SHP77 treated with DMSO at 0.1 percent for 48 hours (cell line): ENCODE results near the gene ESYT1.

ENCODE experiments used
- DNase-seq: peaks from one replicate; lab custom pipeline; 2025; lab: John Stamatoyannopoulos, UW

ESYT1 gene

GRCh38 chr12:56129206-56129941 lies 1.3 kb downstream of the ESYT1 start:
- DNase-seq, result peak; percentile 31

GRCh38 chr12:56129942-56130495 lies 2.0 kb downstream of the ESYT1 start:
- no peak for DNase-seq

DNA sequence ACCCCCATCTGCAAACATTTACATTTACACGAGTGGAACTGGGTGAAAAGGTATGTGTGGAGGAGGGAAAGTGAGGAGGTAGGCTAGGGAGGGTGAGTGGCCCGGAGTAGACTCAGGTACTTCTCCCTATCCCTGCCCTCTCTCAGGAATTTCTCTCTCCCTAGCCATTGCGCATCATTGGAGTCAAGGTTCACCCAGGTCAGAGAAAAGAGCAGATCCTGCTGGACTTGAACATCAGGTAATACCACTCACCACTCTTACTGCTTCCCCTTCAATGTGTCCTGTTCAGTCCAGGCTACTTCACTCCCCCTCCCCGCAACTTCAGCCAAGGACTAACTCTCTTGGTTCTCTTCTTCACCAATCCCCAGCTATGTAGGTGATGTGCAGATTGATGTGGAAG lies 2.8 kb downstream of the ESYT1 start:
- DNase-seq, result no peak

DNA sequence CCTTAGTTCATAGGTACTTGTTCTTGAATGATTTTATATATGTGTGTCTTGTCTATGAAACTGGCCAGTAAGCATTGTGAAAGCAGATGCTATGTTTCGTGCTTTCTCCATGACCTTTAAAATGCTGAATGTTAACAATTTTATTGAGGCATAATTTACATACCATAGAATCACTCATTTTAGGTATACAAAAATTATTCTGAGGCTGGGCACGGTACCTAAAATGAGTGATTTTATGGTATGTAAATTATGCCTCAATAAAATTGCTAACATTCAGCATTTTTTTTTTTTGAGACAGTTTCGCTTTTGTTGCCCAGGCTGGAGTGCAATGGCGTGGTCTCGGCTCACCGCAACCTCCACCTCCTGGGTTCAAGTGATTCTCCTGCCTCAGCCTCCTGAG lies 6.8 kb downstream of the ESYT1 start:
- no peak for DNase-seq

DNA sequence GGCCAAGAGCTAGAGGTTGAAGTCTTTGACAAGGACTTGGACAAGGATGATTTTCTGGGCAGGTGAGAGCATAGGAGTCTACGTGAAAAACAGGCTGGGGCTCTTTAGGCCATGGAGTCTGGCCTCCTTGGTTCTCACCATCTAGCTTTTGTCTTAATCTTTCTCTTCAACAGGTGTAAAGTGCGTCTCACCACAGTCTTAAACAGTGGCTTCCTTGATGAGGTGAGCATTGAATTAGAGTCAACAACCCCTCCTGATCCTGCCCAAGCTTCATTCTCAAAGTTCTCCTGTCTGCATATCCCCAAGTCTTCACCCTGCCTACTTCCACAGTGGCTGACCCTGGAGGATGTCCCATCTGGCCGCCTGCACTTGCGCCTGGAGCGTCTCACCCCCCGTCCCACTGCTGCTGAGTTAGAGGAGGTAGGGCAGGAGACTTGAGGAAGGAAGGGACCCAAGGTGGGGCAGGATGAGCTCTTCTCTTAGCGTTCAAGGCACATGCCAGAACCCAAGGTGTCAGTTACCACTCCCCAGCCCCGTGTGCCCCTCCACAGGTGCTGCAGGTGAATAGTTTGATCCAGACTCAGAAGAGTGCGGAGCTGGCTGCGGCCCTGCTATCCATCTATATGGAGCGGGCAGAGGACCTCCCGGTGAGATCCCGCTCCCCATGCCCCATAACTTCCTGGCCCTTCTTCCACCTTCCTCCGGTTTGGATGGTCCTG lies 9.9 kb downstream of the ESYT1 start:
- DNase-seq, result no peak

- no peak for DNase-seq
Observed at GRCh38 chr12:56141946-56142784, 14.1 kb downstream of the ESYT1 start.

DNA sequence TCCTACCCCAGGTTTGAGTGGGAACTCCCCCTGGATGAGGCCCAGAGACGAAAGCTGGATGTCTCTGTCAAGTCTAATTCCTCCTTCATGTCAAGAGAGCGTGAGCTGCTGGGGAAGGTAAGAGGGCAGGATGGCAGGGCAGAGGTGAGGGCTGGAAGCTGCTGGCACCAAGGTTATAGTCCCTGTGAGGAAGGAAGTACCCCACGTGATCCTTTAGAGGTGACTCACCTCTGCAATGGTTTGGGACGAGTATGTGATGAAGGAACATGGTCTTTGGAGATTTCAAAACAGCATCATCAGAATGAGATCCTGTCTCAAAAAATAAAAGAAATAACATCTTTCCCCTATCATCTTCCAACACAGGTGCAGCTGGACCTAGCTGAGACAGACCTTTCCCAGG lies 15.2 kb downstream of the ESYT1 start:
- no peak for DNase-seq

DNA sequence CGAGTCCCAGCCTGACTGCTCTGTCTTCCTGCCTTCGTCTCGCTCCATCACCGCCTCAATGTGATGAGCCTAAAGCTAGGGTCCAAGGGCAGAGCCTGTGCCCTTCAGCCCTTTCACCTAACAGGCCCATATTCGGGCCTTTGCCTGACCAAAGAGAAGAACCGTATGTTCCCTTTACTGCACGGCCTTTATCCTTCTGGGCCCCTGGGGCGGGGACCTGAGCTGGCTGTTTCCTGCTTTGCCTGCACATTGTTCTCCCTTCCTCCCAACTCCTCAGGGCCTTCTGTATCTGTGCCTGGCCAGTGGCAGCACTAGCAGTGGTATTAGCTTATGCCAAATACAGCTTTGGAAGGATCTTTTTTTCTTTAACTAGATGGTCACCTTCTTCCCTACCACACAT lies 15.8 kb downstream of the ESYT1 start:
- DNase-seq, result no peak

- DNase-seq, result no peak
Observed at GRCh38 chr12:56145217-56145616, 17.1 kb downstream of the ESYT1 start.

GRCh38 chr12:56146492-56147460 lies 18.7 kb downstream of the ESYT1 start:
- no peak for DNase-seq

- no peak for DNase-seq
Observed at GRCh38 chr12:56150563-56150962, 22.5 kb downstream of the ESYT1 start.

GRCh38 chr12:56151672-56152131 lies 23.6 kb downstream of the ESYT1 start:
- peak; percentile 64 for DNase-seq

- DNase-seq, result peak; percentile 78
Observed at GRCh38 chr12:56152132-56152755, 24.2 kb downstream of the ESYT1 start, which contains the start of gene MYL6B. Gene MYL6B (plus strand): TSS chr12:56152587. CDS start chr12:56153919, 1,332 bp downstream.

- DNase-seq, result no peak
Observed at GRCh38 chr12:56152756-56153677, 24.9 kb downstream of the ESYT1 start.

- DNase-seq, result no peak
Observed at GRCh38 chr12:56153678-56154065, 25.6 kb downstream of the ESYT1 start.

DNA sequence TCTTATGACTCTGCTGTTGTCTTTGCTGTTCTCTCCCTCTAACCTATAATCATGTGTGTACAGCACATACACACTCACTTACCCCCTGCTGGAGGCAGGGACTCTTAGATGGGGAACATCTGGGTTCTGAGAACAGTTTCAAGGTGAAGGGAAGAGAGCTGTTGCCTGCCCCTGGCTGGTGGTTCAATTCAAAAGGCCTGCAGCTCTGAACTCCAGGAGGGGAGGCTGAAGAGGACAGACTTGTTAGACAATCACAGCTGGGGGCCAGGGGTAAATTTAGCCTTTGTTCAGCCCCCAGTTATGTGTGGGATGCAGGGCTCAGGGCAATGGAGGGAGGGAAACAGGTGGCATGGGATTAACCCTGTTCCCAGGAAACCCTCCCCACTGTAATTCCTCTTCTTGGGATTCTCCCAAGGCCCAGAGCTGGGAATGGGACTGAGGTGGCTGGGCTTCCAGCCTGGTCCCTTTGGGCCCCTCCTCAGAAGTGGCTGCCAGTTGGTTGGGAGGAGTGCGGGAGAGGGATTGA lies 26.2 kb downstream of the ESYT1 start:
- no peak for DNase-seq

- DNase-seq, result no peak
Observed at GRCh38 chr12:56154818-56155217, 26.8 kb downstream of the ESYT1 start.

DNA sequence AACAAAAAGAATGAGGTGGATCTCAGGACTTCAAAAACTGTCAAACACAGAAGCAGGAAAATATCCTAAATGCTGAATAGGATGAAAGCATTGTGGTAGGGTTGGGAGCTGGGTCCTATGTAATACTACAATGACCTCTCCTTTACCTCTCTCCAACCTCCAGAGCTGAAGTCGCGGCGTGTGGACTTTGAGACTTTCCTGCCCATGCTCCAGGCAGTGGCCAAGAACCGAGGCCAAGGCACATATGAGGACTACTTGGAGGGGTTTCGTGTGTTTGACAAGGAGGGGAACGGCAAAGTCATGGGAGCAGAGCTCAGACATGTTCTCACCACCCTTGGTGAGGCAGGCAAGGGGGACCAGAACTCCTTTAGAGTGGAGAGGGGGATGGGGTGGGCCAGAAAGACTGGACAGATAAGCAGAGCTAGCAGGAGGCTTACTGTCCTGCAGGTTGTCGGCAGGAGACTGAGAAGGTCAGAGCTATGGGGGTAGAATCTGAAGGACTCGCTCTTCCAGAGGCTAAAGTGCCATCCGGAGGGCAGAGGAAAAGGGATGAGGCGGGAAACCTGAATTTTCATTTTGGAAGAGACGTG lies 27.3 kb downstream of the ESYT1 start:
- DNase-seq, result no peak
